Stimulated activated CD4-positive, alpha-beta T cell treated with anti-CD3 and anti-CD28 coated beads, Interleukin-1b, Interleukin-23, amount 100 ng/mL, for 4 hours (primary cell): ENCODE data around the gene CHML.

ENCODE experiments used
- DNase-seq, 2 donors: peaks; one replicate each; pipeline ENCODE4 v3.0.0-alpha.2; 2020; ENCODE audit warnings: low read depth in 2 of 2

Gene CHML

DNA sequence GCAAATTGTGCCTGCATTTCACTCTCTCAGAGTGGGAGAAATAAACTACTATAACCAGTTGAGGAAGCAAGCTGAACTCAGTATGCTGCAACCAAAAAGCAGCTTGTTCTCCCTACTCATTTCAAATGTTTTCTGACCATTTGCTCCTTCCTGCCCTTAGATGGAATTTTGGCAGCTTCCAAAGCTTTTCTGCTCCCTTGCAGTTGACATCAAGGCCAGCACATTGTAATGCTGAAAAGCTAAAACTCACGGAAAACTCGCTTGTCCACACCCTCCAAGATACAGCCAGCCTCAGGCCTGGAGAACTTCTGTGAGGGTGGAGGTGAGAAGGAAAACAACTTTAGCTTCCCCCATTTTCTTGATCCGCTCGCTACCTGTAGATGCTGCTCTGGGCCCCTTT lies 5.0 kb upstream of the CHML start:
- no peak for DNase-seq

DNA sequence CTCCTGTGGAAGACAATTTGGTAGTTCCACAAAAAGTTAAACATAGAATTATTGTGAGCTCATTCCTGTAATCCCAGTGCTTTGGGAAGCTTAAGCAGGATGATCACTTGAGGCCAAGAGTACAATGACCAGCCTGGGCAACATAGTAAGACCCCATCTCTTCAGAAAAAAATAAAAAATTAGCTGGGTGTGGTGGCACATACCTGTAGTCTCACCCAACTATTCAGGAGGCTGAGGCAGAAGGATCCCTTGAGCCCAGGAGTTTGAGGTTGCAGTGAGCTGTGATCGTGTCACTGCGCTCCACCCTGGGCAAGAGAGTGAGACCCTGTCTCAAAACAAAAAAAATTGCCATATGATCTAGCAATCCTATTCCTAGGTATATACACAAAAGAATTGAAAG lies 4.1 kb upstream of the CHML start:
- DNase-seq: no peak

DNA sequence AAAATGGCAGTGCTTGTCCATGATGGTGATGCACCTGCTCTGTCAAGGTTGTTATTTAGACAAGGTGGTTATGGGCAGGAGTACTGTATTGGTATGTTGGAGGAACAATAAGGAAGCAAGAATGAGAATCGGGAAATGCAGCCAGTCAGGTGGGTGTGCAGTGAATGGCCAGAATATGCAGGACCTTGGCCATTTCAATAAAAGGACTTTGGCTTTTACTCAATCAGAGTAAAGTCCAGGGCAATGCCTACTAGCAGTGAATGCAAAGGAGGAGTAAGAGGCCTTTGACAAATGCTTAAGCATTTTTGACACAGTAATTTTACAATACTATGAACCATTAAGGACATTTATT lies 2.4 kb upstream of the CHML start:
- DNase-seq: no peak

DNA sequence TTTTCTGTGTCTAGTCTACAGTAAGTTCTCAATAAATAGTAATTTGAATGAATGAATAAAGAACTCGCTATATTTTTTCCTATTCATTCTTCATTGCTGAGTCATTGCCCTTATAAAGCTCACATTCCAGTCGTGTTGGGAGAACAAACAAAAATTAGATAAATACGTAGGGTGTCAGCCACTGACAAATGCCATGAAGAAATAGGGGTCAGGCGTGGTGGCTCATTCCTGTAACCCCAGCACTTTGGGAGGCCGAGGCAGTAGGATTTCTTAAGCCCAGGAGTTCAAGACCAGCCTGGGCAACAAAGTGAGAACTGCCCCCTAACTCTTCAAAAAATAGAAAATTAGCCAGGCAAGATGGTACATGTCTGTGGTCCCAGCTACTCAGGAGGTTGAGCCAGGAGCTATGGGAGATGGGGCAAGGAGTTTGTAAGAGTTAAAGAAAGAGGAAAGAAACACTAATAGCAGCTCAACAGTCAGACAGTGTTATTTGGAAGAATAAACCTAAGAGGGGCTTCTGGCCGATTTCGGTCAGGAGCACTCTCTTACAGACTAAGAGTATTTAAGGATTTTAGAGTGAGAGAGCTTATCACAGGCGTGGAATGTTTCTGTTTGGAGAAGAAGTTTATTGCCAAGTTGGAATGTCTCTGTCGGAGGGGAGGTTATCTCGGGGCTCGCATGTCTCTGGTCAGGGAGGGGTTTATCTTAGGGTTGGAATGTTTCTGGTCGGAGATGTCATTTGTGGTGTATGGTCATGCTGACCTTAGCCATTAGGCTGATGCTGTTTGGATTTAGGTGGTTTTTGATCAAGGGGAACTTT lies 1.8 kb upstream of the CHML start:
- no peak for DNase-seq

DNA sequence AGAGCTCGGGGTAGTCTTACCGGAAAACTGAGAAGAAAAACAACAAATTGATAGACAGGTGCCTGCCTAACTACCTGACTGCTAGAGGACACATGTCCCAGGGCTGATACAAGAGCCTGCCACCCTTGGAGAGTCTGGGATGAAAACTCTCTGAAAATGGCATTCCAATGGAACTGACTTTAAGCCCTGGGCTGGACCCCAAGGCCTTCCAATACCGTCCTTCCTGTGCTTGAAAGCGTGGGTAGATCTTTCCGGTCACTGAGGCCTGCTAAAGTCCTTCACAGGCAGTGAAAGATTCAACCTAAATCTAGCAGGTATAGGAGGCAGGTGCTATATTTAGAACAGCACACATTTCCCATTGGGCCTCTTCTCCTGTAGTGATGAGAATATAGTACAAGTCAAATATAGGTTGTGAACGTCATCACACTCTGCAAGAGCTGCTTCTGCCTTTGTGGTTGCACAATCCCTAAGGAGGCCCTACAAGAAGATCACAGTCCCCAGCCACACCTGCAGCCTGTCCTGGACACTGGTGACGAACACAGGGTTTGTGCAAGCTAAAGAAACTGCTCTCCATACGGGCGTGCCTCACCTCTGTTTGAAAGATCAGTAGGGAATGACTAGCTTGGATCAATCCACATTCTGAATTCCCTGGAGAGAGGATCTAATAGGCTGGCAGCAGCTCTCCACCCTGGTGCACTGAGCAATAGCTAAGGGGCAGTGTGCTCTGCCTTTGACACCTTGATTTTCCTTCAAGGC lies 876 bp upstream of the CHML start:
- no peak for DNase-seq

DNA sequence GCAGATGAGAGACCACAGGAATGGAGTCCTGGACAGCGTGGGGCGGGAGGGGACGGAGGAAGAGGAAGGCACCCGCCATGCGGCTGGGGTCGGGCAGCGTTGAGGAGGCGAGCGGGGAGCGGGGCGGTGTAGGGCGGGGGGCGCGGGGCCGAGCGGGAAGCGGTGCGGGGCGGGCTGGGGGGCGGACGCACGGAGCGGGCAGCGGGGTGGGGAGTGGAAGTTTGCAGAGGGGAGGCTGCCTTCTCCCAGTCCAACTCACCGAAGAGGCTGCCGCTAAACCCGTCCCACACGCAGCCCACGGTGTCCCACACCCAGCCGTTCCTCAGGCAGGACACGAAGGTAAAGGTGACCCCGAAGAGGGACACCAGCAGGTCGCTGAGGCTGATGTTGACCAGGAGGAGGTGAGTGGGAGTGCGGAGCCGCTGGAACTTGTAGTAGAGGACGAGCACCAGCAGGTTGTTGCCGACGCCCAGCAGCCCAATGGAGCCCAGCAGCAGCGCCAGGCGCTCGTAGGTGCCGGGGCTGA lies 483 bp downstream of the CHML start:
- peak in 1 of 2 donors; percentile 5 for DNase-seq

DNA sequence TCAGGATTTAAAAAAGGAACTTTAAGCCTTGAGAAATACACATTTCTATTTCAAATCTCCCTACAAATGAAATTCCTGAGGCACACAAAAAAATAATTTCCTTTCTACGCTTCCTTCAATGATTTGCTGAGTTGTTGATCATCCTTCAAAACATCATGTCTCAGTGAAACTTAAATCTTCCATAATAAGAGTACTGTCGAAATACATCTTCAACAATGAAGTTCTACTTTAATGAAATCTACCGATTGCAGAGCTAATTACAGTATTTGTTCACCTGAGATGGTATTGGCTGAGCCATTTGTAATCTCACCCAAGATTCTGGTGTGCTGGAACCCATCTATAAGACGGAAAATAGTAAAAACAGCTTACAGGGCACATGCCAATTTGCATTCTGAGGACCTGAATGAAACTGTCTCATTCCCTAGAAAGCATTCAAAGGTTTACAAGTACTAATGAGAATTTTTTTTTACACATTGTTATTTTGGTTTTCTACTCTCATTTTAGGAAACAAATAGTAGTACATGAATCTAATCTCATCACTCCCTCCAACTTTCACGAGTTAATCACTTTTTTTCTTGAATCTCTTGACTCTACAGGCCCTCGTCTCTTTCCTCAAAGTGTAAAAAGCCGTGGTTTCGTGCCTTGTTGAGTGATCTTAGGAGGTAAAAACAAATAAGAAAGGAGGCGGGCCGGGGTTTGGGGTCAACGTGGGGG lies 1.1 kb downstream of the CHML start:
- DNase-seq: no peak

DNA sequence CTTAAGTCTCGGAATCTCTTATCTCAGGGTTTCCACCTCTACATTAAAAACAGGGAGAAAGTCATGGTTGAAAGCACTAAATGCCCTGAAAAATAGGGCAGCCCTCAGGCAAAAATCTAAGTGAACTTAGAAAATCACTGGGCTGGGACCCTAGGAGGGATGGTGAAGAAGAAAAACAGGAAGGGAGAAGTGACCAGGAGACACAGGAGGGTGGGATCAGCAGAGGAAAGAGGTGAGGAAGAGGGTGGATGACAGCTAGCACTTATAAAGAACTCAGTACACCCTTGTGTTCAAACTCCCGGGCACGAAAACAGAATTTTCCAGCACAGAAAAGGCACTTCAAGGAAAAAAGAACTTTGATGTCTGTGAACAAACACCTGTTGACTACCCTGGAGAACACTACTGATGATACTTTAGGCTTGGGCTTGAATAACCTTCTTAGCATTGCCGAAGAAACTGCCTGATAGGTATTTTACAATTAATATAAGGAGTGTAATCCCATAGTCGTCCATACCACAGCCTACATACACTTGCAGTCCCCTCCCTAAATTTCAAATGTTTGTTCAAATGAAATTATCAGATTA lies 2.0 kb downstream of the CHML start:
- no peak for DNase-seq

DNA sequence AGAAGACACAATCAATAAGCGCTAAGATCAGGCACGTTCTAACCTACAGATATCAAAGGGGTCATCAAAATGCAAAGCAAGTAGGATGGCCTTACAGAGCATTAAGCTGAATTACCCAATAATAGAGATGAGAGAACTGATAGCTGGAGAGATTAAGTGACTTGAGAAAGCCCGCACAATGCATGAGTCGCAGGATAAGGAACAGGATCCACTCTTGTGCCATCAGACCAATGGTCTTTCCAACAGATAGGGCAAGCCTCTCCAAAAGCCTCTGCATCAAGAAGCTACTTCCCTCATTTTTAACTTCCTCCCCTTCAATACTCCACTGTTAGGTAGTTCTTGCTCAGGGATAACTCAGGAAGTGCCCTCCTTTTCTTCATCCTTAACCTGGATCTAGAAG lies 2.6 kb downstream of the CHML start:
- no peak for DNase-seq

DNA sequence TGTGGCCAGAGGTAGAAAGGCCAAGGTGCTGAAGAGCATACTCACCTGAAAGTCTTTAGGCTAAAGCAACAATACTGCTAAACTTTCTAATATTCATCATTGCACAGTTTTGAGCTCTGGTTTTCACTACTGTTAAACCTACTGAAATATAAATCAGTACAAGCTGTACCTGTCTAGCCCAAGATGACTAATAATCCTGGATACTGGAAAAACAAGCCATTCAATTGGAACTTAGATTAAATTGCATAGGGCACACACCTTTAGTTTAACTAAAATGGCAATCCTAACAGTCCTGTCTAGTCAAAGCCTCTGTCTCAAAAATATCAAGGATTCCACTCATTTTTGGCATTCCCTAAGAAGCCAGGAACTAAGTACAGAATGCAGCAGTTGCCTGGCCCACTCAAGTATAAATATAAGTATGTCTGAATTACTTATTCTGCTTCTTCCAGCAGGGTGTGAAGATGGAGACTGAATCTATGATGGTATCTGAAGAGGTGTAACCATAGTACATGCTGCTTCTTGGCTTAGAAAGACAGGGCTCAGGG lies 3.1 kb downstream of the CHML start:
- DNase-seq: no peak

DNA sequence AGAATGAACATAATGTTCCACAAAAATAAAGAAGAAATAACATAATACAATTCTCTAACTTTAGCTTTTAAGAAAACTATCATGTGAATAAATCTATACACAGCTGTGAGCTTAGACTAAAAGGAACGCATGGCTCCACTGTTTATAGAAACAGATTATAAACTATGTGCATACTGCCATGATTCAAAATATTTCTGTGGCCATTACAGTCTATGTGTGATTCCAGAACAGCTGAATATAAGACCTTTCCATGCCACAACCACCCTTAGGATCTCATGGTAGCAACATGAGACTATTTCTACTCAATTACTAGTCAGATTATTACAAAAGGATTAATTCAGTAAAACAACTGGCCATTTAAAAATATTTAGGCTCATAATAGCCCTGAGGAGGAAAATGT lies 3.9 kb downstream of the CHML start:
- no peak for DNase-seq

DNA sequence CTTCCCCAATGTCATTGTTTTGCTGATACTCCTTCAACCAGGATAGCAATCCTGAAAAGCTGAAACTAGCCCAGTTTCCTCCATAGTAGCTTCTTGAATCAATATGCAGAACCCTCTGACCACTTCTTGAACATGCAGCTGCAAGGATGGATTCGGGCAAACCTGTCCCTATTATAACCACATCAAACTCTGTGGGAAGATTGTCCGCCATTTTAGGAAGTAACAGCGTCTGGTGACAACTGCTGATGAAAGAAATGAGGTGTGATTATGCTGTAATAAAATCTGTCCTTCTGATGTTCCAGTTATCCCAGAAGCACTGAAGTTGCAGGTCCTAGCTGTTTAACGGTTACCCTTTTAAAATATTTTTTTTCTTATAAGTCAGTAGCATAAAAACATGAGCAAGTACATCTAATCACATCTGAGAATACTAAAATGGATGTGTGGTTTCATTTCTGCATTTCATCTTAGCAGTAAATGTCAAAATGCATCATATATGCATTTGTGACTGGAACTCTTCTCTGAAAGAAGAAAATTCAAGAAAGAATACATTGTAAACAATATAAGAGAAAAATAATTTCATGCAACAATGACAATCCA lies 4.5 kb downstream of the CHML start:
- DNase-seq: no peak

DNA sequence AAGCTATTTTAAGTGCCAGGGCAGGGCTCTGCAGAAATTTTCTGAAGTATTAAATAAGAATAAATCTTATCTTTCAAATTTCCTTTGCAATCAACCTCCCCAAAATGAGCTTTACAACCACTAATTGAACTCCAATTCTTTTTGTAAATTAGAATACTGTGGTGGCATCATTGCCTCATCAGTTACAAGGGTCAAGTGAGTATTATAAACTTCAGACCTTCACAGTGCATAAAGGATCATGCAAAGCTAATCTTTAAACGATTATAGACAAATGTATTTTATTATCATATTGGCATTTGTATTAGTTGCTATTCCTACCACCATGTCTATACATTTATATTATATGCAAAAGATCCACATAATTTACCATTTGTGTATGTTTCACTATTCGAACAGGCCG lies 7.2 kb downstream of the CHML start:
- no peak for DNase-seq

DNA sequence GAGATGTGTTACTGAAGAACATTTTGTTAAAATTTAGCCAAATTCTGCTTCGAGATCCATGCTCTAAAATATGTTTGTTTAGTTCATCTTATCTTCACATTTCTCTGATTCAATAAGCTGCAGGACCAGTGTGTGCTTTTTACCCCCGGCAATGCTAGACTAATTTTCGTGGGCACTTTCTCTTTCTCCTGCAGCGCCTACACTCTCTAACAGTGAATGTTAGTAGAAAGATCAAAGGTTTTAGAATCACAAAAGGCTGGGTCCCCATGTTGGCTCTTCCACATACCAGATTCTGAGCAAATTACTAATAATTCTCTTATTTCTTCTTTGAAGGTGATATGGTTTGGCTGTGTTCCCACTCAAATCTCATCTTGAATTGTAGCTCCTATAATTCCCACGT lies 8.5 kb downstream of the CHML start:
- DNase-seq: no peak

DNA sequence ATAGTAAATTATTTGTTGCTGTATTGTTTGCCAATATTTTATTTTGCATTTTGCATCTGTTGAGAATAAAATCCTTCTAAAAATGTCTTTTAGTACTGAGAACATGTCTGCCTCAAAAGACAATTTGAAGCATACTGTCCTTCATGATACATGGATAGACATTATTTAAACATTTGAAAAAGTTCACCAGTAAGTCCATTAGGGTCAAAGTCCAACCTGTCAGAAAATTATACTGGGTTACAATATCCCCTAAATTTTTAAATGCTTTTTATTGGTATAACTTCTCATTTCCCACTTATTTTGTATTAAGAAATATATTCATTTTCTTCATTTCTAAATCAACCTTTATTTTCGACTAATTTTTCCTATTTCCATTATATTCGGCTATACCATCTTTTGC lies 9.3 kb downstream of the CHML start:
- DNase-seq: no peak

DNA sequence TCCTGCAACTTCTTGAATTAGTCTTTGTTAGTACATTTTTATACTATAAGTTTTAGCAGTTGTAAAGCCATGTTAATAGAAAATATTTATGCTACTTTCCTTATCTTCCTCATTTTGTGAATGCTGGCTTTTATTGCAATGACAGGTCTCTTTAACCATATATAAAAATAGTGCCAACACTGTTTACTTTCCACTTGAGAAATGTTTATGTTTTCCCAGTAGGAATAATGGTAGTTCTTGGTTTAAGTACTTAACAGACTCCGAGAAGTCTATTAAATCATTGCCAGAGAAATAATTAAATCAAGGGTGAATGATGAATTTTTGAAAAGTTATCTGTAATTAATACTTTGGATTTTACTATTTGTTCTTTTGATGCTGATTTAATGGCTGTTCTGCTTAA lies 9.7 kb downstream of the CHML start:
- DNase-seq: no peak

DNA sequence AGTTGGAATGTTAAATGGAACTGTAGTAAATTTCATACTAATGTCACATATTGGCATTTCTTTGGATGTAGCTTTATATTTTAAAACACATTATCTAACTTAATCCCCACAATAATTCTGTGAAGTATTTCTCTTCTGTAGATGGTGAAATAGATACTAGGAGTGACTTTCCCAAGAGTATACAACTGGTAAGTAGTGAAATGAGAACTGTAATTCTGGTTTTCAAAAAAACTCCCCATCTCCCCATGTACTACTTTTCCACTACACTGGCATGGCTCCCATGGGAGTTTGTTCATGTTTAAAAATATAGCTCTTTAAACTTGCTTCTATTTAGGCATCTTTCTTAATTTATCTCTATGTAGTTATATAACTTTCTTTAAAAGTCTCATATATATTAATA lies 10.2 kb downstream of the CHML start:
- no peak for DNase-seq

DNA sequence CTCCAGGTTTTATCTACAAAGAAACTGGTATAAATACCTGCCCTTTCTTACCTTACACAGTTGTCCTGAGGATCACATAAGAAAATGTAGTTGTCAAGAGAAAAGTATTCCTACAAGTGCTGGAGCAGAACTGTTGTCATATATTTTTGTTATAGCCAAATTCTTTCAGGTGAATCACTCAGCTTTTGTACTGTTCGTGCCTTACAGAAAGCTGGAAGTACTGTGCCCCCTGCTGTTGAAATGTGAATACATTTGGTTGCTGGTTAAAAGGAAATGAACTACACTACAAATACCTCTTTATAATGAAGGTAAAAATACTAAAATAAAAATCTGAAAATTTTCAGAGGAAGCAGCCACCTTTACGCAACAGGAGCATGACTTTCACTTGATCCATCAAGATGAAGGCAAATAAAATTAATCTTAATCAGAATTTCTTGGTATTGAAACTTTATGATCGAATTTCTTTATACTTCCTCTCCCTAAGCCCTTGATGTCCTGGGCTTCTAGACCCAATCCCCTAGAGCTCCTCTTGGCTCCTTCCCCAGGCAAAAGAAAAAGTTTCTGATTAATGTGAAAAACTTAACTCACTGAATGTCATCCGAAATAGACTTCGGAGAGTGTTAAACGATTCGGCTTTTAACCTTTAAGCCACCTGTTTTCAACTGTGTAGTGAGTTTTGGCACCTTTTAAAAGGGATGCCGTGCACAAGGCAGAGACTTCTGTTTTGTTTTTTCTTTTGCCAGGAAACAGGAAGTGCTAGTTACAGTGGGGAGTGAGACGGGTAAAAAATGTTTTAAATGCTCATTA lies 12.5 kb downstream of the CHML start:
- DNase-seq: peak in 1 of 2 donors; percentile 43

DNA sequence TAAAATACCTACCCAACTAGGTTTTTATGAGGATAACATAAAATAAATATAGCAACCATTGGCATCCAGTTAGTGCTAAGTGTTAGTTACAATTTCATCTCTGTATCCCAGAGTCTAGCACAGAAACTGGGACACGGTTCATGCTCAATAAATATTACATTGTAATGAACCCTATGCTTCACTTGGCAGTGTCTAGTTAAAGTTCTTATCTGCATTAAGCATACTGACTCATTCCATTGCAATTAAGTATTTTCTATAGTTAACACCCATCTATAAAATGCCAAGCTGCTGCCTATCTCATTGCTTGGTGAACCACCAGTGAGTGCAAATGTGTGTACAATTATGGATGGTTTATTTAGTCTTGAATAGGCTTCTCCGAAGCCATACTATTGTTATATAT lies 15.2 kb downstream of the CHML start:
- DNase-seq: no peak

DNA sequence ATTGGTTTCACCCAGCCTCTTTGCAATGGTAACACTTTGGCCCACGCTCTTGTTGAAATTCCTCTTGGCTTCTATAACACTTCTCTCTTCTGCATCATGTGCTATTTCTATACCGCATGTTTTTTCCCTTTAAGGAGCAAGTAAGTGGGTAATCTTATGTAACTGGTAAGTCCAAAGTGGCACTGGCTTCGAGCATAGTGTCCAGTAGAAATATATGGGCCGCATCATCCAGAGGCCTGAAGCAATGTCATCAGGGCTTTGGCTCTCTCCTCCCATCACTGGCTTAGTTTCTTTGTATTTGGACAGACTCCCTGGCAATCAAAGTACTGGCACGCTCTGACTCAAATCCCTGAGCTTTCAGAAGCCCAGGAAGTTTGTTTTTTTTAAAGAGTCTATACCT lies 17.5 kb downstream of the CHML start:
- DNase-seq: no peak

DNA sequence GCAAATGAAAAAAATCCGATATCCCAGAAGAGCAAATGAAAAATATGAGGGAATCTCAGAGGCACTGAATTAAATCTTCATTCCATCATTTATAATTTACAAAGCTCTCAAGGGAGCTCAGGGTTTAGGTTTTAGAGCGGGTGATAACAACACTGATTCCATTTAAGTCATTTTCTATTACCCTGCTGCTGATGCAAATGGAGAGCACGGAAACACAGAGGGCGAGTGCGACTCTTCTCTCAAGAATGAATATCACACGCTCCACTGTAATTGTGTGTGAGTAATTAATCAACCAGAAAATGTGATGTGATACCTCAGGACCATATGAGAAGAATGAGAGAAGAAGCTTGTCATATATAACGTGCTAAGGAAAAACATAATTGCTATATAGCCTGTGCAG lies 22.7 kb downstream of the CHML start:
- DNase-seq: no peak
